Brain microvascular endothelial cell (primary cell): ENCODE results near the gene HOXB3.

ENCODE experiments used
- DNase-seq: peaks from one replicate; pipeline ENCODE4 v3.0.0-alpha.2; 2020
- H3K27ac ChIP-seq: fragments of 250-450 bp; sonication (Bioruptor Pico); 2 replicates; pipeline ENCODE4 v1.5.1; 2020; ENCODE audit warnings: mild to moderate bottlenecking, moderate library complexity
- H3K27me3 ChIP-seq: fragments of 250-450 bp; sonication (Bioruptor Pico); replicated peaks from 2 replicates; pipeline ENCODE4 v1.5.1; 2020; ENCODE audit warnings: mild to moderate bottlenecking
- H3K36me3 ChIP-seq: fragments of 250-450 bp; sonication (Bioruptor Pico); replicated peaks from 2 replicates; pipeline ENCODE4 v1.5.1; 2020; ENCODE audit warnings: mild to moderate bottlenecking
- H3K4me3 ChIP-seq: 2 replicates; pipeline ENCODE4 v1.5.1; 2011; ENCODE audit warnings: low read depth, mild to moderate bottlenecking, control low read depth, low read length, moderate library complexity
- in situ Hi-C: cut with HindIII; loops from 2 replicates; pipeline ENCODE4 v1.10.0; 2017; ENCODE audit warnings: low sequenced_read_pairs, low pct_ligation_motif_present
- TF ChIP-seq, protein P1 (sequence below): IDR thresholded peaks from 2 replicates; pipeline ENCODE4 v1.5.1; 2011; ENCODE audit warnings: low read depth, mild to moderate bottlenecking, moderate library complexity, low read length, control low read depth, inconsistent platforms; ENCODE audit errors: missing control alignments

HOXB3 gene

DNA sequence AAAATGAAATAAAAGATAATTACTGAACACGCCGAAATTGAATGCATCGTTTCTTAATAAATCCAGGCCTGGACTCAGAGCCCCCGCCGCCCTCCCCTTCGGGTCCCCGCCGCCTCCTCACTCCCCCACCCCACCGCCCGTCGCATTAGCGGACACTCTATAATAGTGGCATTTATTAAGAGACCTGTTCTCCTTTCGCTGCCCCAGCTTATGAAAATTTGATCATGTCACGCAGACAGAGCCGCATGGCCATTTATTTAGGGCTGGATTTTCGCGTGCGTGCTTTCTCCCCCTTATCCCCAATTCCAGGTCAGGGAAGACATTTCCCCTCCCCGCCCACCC, 38.9 kb downstream of the HOXB3 start:
- Histone ChIP-seq H3K27ac (no peak overlapping the region), H3K36me3 (no peaks in the 10 kb centered on the region), H3K27me3 (peaks cover 83% of the 10 kb centered on the region), H3K4me3 (no peak overlapping the region)
- no peak for DNase-seq
- in situ Hi-C loops: no loop called here
- TF ChIP-seq, protein P1, sequence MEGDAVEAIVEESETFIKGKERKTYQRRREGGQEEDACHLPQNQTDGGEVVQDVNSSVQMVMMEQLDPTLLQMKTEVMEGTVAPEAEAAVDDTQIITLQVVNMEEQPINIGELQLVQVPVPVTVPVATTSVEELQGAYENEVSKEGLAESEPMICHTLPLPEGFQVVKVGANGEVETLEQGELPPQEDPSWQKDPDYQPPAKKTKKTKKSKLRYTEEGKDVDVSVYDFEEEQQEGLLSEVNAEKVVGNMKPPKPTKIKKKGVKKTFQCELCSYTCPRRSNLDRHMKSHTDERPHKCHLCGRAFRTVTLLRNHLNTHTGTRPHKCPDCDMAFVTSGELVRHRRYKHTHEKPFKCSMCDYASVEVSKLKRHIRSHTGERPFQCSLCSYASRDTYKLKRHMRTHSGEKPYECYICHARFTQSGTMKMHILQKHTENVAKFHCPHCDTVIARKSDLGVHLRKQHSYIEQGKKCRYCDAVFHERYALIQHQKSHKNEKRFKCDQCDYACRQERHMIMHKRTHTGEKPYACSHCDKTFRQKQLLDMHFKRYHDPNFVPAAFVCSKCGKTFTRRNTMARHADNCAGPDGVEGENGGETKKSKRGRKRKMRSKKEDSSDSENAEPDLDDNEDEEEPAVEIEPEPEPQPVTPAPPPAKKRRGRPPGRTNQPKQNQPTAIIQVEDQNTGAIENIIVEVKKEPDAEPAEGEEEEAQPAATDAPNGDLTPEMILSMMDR: no peak

DNA sequence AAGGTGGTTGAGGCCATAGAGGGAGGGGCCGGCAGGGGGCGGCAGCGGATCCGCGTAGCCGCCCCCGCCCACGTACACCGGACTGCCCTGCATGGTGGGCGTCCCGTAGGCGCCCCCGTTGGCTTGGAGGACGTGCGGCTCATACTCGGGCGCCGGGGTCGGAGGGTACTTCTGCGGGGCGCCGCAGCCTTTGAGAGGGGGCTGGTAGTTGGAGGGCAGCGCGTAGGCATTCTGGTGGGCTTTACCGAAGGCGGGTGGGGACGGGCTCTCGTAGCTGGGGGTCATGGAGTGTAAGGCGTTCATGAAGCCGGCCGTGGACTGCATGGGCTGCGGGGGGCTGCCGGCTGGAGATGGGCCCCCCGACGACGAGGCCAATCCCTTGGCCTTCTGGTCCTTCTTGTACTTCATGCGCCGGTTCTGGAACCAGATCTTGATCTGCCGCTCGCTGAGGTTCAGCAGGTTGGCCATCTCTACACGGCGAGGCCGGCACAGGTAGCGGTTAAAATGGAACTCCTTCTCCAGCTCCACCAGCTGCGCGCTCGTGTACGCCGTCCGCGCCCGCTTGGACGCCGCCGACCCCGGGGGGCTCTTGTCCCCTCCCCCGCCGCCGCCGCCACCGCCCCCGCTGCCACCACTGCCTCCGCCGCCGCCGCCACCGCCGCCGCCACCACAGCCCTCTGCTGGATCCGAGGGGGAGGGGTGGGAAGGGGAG, 39.4 kb downstream of the HOXB3 start:
- TF ChIP-seq, protein P1: no peak
- Histone ChIP-seq H3K4me3 (peak overlapping the region; percentile 33), H3K27me3 (peaks cover 82% of the 10 kb centered on the region), H3K36me3 (no peaks in the 10 kb centered on the region), H3K27ac (no peak overlapping the region)
- no peak for DNase-seq
- in situ Hi-C loops: no loop called here

DNA sequence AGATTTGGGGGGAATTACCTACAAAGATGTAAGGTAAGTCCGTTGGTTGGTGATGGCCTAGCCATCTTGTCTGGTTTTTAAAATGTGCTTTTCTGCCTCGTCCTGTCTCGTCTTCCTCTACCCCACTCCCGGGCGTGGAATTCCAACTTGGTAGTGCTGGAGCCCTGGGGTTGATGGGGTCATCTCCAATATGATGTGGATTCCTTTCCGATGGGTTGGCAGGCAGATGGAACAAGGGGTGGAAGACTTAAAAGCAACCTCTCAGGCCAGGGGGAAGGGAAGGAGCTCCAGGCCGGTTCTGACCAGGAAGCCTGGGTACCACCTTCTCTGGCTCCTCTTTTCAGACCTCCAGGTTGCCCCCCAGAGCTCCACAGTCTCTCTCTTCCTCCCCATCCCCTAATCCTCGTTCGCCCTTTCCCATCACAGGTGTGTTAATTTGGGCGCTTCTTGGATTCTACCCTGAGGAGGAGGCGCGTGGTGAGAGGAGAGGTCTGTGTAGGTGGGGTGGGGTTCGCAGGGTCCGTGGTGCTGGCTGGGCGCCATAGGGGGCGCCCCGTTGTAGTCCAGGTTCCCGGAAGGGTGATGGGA, 40.0 kb downstream of the HOXB3 start:
- no peaks in the 10 kb centered on the region for H3K36me3 ChIP-seq
- peaks cover 88% of the 10 kb centered on the region for H3K27me3 ChIP-seq
- in situ Hi-C loops: no loop called here
- no peak overlapping the region for H3K4me3 ChIP-seq
- TF ChIP-seq, protein P1: peak; percentile 40
- H3K27ac ChIP-seq: no peak overlapping the region
- DNase-seq: no peak

DNA sequence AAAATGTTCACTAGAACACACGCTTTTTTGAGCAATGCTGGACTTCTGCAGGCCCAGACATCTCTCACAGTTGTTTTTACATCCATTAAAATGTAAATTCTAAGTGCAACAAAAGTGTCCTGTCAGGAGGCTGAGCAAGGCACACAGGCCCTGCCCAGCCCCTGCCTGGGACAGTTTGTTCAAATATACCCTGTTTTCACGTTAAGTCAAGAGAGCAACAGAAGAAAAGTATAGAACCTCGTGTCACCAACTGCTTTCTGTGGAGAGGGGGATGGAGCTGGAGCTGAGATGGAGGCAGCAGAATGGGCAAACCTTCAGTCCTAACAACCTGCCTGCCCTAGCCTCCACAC, 40.8 kb downstream of the HOXB3 start:
- DNase-seq: no peak
- Histone ChIP-seq H3K36me3 (no peaks in the 10 kb centered on the region), H3K4me3 (no peak overlapping the region), H3K27ac (no peak overlapping the region), H3K27me3 (peaks cover 85% of the 10 kb centered on the region)
- TF ChIP-seq, protein P1: no peak
- in situ Hi-C loops: no loop called here

DNA sequence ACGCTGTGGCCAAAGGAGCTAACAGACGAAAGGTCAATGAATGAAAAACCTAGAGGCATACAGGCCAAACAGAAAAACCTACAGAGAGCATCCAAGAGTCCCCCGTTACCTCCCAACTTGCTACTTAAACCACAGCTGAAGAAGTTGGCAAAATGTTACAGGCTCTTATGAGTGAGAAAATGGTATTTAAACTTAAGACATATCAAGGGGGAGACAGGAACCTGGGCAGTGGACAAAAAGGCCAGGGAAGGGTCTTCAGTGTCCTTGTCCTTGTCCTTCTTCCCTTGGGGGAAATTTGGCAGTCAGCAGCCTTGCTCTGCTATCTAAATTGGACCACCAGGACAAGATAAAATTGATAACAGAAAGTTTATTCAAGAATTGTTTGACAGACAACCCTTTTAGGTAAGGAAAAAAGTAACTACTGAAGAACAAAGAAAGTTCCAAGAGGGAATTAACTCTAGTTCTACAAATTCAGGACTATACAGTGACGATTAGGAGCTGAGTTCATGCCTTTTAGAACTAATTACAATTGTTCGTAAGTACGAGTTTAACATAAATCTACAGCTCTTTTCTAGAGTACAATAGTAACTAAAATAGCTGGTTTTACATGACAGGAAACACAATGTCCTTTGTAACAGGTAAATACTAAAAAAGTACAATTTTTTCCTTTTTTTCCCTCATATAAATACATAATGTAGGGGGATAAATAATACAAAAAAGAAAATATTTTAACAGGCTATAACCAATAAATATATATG, 41.3 kb downstream of the HOXB3 start:
- no peak for DNase-seq
- peaks cover 84% of the 10 kb centered on the region for H3K27me3 ChIP-seq
- in situ Hi-C loops: no loop called here
- H3K36me3 ChIP-seq: no peaks in the 10 kb centered on the region
- H3K27ac ChIP-seq: no peak overlapping the region
- TF ChIP-seq, protein P1: no peak
- H3K4me3 ChIP-seq: no peak overlapping the region
